ENCODE measurements around the gene LRIT2. TPM values are rescaled to one million over a fixed set of nuclear protein-coding genes. Genes with fewer than 3 reads are reported as not detected.
"Not testable (repeated sequence)": the region's sequence is repeated elsewhere in the genome, so short reads cannot be mapped to it uniquely, and the experiment has no call there.

Gene LRIT2
- total RNA-seq, 4 donors from 2014 or later: not detected

GRCh38 chr10:84176351-84176750 lies 49.0 kb downstream of the LRIT2 start:
- H3K36me3 ChIP-seq: no peaks in the 10 kb centered on the region
- in situ Hi-C loops (cut with MboI; ENCODE audit: low pct_ligation_motif_present in 1 of 4, low pct_unique_long_range_greater_than_20kb in 1 of 4, low sequenced_read_pairs in 3 of 4): no loop called here
- DNase-seq: no peak
- H3K4me3 ChIP-seq: no peak overlapping the region
- H3K4me1 ChIP-seq: peaks cover 0 to 40% (median 18%) of the 10 kb centered on the region in 4 donors
- H3K9me3 ChIP-seq: no peaks in the 10 kb centered on the region
- intact Hi-C loops (cut with DNase I; ENCODE audit: low total_unique reads): no loop called here
- H3K27me3 ChIP-seq: no peaks in the 10 kb centered on the region
- peak overlapping the region in 2 of 4 donors; percentile 78 to 85 for H3K27ac ChIP-seq
- 52% methylated on average over 4 of the region's 4 CpGs; no CpG with 5 or more reads in 1 of the 2 donors for WGBS, 2 donors (ENCODE audit: low coverage in 1 of 2)
- no peak for TF ChIP-seq CTCF (IDR thresholded peaks at IDR 0.05)
- TF ChIP-seq POLR2A (IDR thresholded peaks at IDR 0.05): no peak
- no peak for TF ChIP-seq POLR2AphosphoS5 (IDR thresholded peaks at IDR 0.05)
- no peak for TF ChIP-seq EP300 (IDR thresholded peaks at IDR 0.05; ENCODE audit: low read depth)

GRCh38 chr10:84175436-84175835 lies 49.9 kb downstream of the LRIT2 start:
- no peak for DNase-seq
- in situ Hi-C loops (cut with MboI; ENCODE audit: low pct_ligation_motif_present in 1 of 4, low pct_unique_long_range_greater_than_20kb in 1 of 4, low sequenced_read_pairs in 3 of 4): no loop called here
- H3K27ac ChIP-seq: peak overlapping the region; percentile 78 to 91 (median 86)
- H3K36me3 ChIP-seq: no peaks in the 10 kb centered on the region
- WGBS, 2 donors (ENCODE audit: low coverage in 1 of 2): 45 to 70% methylated on average over 4 to 6 of the region's 6 CpGs
- TF ChIP-seq POLR2AphosphoS5 (IDR thresholded peaks at IDR 0.05) (no peak), POLR2A (IDR thresholded peaks at IDR 0.05) (no peak), CTCF (IDR thresholded peaks at IDR 0.05) (no peak)
- peak overlapping the region in 3 of 4 donors; percentile 37 to 57 (median 39) for H3K4me3 ChIP-seq
- peaks cover 0 to 45% (median 21%) of the 10 kb centered on the region in 4 donors for H3K4me1 ChIP-seq
- H3K27me3 ChIP-seq: no peaks in the 10 kb centered on the region
- intact Hi-C loops (cut with DNase I; ENCODE audit: low total_unique reads): no loop called here
- H3K9me3 ChIP-seq: no peaks in the 10 kb centered on the region

- Histone ChIP-seq H3K27me3 (no peaks in the 10 kb centered on the region), H3K27ac (peak within 1 kb of the TSS; percentile 78 to 91 (median 86)), H3K36me3 (no peaks in the 10 kb centered on the region), H3K4me3 (peak within 1 kb of the TSS; percentile 13 to 57 (median 38)), H3K4me1 (peaks cover 0 to 42% (median 15%) of the 10 kb centered on the region in 4 donors), H3K9me3 (no peaks in the 10 kb centered on the region)
- in situ Hi-C loops (cut with MboI; ENCODE audit: low pct_ligation_motif_present in 1 of 4, low pct_unique_long_range_greater_than_20kb in 1 of 4, low sequenced_read_pairs in 3 of 4) (no loop called here), intact Hi-C loops (cut with DNase I; ENCODE audit: low total_unique reads) (no loop called here)
- WGBS, 2 donors (ENCODE audit: low coverage in 1 of 2): 40 to 43% methylated on average over 2 of the region's 2 CpGs
- TF ChIP-seq CTCF (IDR thresholded peaks at IDR 0.05) (no peak), POLR2AphosphoS5 (IDR thresholded peaks at IDR 0.05) (peak; percentile 70 to 97 (median 96)), POLR2A (IDR thresholded peaks at IDR 0.05) (peak; percentile 96), EP300 (IDR thresholded peaks at IDR 0.05; ENCODE audit: low read depth) (no peak)
- DNase-seq: peak; percentile 81
Measured at GRCh38 chr10:84173501-84173929, 51.8 kb downstream of the LRIT2 start, which contains the start of gene GPR15LG. Gene GPR15LG (plus strand): TSS chr10:84173801. CDS start chr10:84173852, 51 bp downstream.

GRCh38 chr10:84172467-84173356 lies 52.6 kb downstream of the LRIT2 start:
- DNase-seq: peak; percentile 61
- intact Hi-C loops (cut with DNase I; ENCODE audit: low total_unique reads) (no loop called here), in situ Hi-C loops (cut with MboI; ENCODE audit: low pct_ligation_motif_present in 1 of 4, low pct_unique_long_range_greater_than_20kb in 1 of 4, low sequenced_read_pairs in 3 of 4) (no loop called here)
- WGBS, 2 donors (ENCODE audit: low coverage in 1 of 2): 61 to 100% methylated on average over 1 to 8 of the region's 9 CpGs
- TF ChIP-seq EP300 (IDR thresholded peaks at IDR 0.05; ENCODE audit: low read depth): no peak
- peak in 1 of 3 donors; percentile 18 for TF ChIP-seq POLR2AphosphoS5 (IDR thresholded peaks at IDR 0.05)
- peak; percentile 38 for TF ChIP-seq POLR2A (IDR thresholded peaks at IDR 0.05)
- TF ChIP-seq CTCF (IDR thresholded peaks at IDR 0.05): no peak
- Histone ChIP-seq H3K27ac (peak overlapping the region; percentile 78 to 91 (median 86)), H3K27me3 (no peaks in the 10 kb centered on the region), H3K36me3 (no peaks in the 10 kb centered on the region), H3K4me3 (peak overlapping the region in 1 of 4 donors; percentile 7), H3K4me1 (peaks cover 0 to 42% (median 15%) of the 10 kb centered on the region in 4 donors), H3K9me3 (no peaks in the 10 kb centered on the region)

- H3K4me1 ChIP-seq: peaks cover 0 to 36% (median 15%) of the 10 kb centered on the region in 4 donors
- H3K9me3 ChIP-seq; DNase-seq; in situ Hi-C loops (cut with MboI; ENCODE audit: low pct_ligation_motif_present in 1 of 4, low pct_unique_long_range_greater_than_20kb in 1 of 4, low sequenced_read_pairs in 3 of 4); intact Hi-C loops (cut with DNase I; ENCODE audit: low total_unique reads); H3K36me3 ChIP-seq; H3K4me3 ChIP-seq; H3K27me3 ChIP-seq: not testable (repeated sequence)
- peak overlapping the region; percentile 78 to 91 (median 86) for H3K27ac ChIP-seq
- 56% methylated on average over 21 of the region's 21 CpGs; no CpG with 5 or more reads in 1 of the 2 donors for WGBS, 2 donors (ENCODE audit: low coverage in 1 of 2)
Measured at GRCh38 chr10:84171700-84172466, 53.5 kb downstream of the LRIT2 start.

GRCh38 chr10:84171237-84171636 lies 54.1 kb downstream of the LRIT2 start:
- H3K4me3 ChIP-seq; DNase-seq; H3K36me3 ChIP-seq; H3K27me3 ChIP-seq; in situ Hi-C loops (cut with MboI; ENCODE audit: low pct_ligation_motif_present in 1 of 4, low pct_unique_long_range_greater_than_20kb in 1 of 4, low sequenced_read_pairs in 3 of 4); H3K9me3 ChIP-seq; intact Hi-C loops (cut with DNase I; ENCODE audit: low total_unique reads): not testable (repeated sequence)
- 76 to 100% methylated on average over 1 to 2 of the region's 2 CpGs for WGBS, 2 donors (ENCODE audit: low coverage in 1 of 2)
- Histone ChIP-seq H3K27ac (peak overlapping the region; percentile 78 to 91 (median 86)), H3K4me1 (peaks cover 0 to 30% (median 15%) of the 10 kb centered on the region in 4 donors)

All from transverse colon (tissue), 4 donors.